GM19035 (cell line): ENCODE measurements around the gene ZC3H12A.
A peak's percentile ranks its signal among the peaks of the same experiment; 100 is the strongest.
"Not testable (repeated sequence)": the region's sequence is repeated elsewhere in the genome, so short reads cannot be mapped to it uniquely, and the experiment has no call there.

Source experiments
- ATAC-seq: cut with Tn5 transposase; IDR thresholded peaks from one replicate; pipeline ENCODE4 v1.9.1; 2021; ENCODE audit not compliant: unreplicated experiment

Gene ZC3H12A

GRCh38 chr1:37498872-37499617 lies 24.7 kb downstream of the ZC3H12A start:
- ATAC-seq, result no peak

- ATAC-seq, result no peak
Measured at GRCh38 chr1:37501661-37502060, 27.3 kb downstream of the ZC3H12A start.

GRCh38 chr1:37502104-37502503 lies 27.7 kb downstream of the ZC3H12A start:
- no peak for ATAC-seq

GRCh38 chr1:37502791-37503190 lies 28.4 kb downstream of the ZC3H12A start:
- not testable (repeated sequence) for ATAC-seq

GRCh38 chr1:37506740-37507139 lies 32.4 kb downstream of the ZC3H12A start:
- ATAC-seq, result no peak

GRCh38 chr1:37509181-37509580 lies 34.8 kb downstream of the ZC3H12A start:
- ATAC-seq, result no peak

- peak; percentile 33 for ATAC-seq
Measured at GRCh38 chr1:37513795-37514349, 39.5 kb downstream of the ZC3H12A start.

- peak; percentile 86 for ATAC-seq
Measured at GRCh38 chr1:37514350-37515184, 40.2 kb downstream of the ZC3H12A start, which contains the start of gene MEAF6. MEAF6 (minus strand) TSS chr1:37514766; CDS start chr1:37514746, 20 bp downstream.

- no peak for ATAC-seq
Measured at GRCh38 chr1:37515185-37516034, 41.0 kb downstream of the ZC3H12A start.

- ATAC-seq, result no peak
Measured at GRCh38 chr1:37517569-37517968, 43.2 kb downstream of the ZC3H12A start.

- ATAC-seq, result not testable (repeated sequence)
Measured at GRCh38 chr1:37518241-37518640, 43.9 kb downstream of the ZC3H12A start.

- not testable (repeated sequence) for ATAC-seq
Measured at GRCh38 chr1:37518929-37519328, 44.5 kb downstream of the ZC3H12A start.

GRCh38 chr1:37519613-37520012 lies 45.2 kb downstream of the ZC3H12A start:
- ATAC-seq, result no peak

GRCh38 chr1:37529888-37530287 lies 55.5 kb downstream of the ZC3H12A start:
- not testable (repeated sequence) for ATAC-seq

- ATAC-seq, result not testable (repeated sequence)
Measured at GRCh38 chr1:37532418-37533156, 58.2 kb downstream of the ZC3H12A start.

- ATAC-seq, result no peak
Measured at GRCh38 chr1:37533317-37534093, 59.1 kb downstream of the ZC3H12A start.
